Caco-2 (cell line): ENCODE results near the gene CACTIN. TPM values are rescaled to one million over a fixed set of nuclear protein-coding genes. Genes with fewer than 3 reads are reported as not detected.

Experiments
- BruUV-seq: library from RNA; stranded (reverse); fragments of 400-500 nt; replicated peaks from 2 replicates; lab custom pipeline; 2021; lab: Mats Ljungman, UMichigan
- CTCF ChIA-PET: fragments of 300-600 bp; sonication (Branson Sonifier 250); formaldehyde crosslinking; loops from one replicate; lab custom pipeline; 2022; ENCODE audit warnings: antibody characterized with exemption; lab: Charles Lee
- POLR2A ChIA-PET: fragments of 300-600 bp; sonication (Branson Sonifier 250); formaldehyde crosslinking; loops from one replicate; lab custom pipeline; 2022; ENCODE audit warnings: antibody characterized with exemption; lab: Charles Lee
- DNase-seq, 2 experiments: peaks; one replicate each; pipeline versions ENCODE4 v3.0.0 to v3.0.0-alpha.2; 2020 to 2022
- H3K27me3 ChIP-seq: replicated peaks from 2 replicates; pipeline ENCODE4 v1.6.0; 2011; ENCODE audit warnings: low read length; ENCODE audit not compliant: control insufficient read depth, insufficient read depth
- H3K36me3 ChIP-seq: 2 replicates; pipeline ENCODE4 v1.5.1; 2011; ENCODE audit warnings: low read length; ENCODE audit not compliant: control insufficient read depth, insufficient read depth
- H3K4me1 ChIP-seq: fragments of 250-450 bp; sonication (Bioruptor Pico); 2 replicates; pipeline ENCODE4 v1.5.1; 2020; ENCODE audit warnings: mild to moderate bottlenecking
- H3K4me3 ChIP-seq: 2 replicates; pipeline ENCODE4 v1.5.1; 2011; ENCODE audit warnings: low read depth, mild to moderate bottlenecking, control low read depth, low read length
- H3K9me3 ChIP-seq: fragments of 250-450 bp; sonication (Bioruptor Pico); 2 replicates; pipeline ENCODE4 v1.5.1; 2020; ENCODE audit warnings: mild to moderate bottlenecking, moderate library complexity
- H3K27ac Mint-ChIP-seq: one replicate; pipeline ENCODE4 v1.8.0; 2022; ENCODE audit warnings: mixed read lengths; ENCODE audit not compliant: unreplicated experiment
- H3K27me3 Mint-ChIP-seq: one replicate; pipeline ENCODE4 v1.8.0; 2022; ENCODE audit warnings: mixed read lengths; ENCODE audit not compliant: insufficient read depth, unreplicated experiment
- H3K36me3 Mint-ChIP-seq: one replicate; pipeline ENCODE4 v1.8.0; 2022; ENCODE audit warnings: mild to moderate bottlenecking, mixed read lengths; ENCODE audit not compliant: insufficient read depth, unreplicated experiment
- H3K4me1 Mint-ChIP-seq: one replicate; pipeline ENCODE4 v1.8.0; 2022; ENCODE audit warnings: low read depth, mixed read lengths; ENCODE audit not compliant: unreplicated experiment
- H3K4me3 Mint-ChIP-seq: one replicate; pipeline ENCODE4 v1.8.0; 2022; ENCODE audit warnings: mild to moderate bottlenecking, moderate library complexity, mixed read lengths; ENCODE audit not compliant: unreplicated experiment
- H3K9me3 Mint-ChIP-seq: one replicate; pipeline ENCODE4 v1.8.0; 2022; ENCODE audit warnings: mixed read lengths; ENCODE audit not compliant: unreplicated experiment
- intact Hi-C: fragments of 100-400 bp; cut with micrococcal nuclease; formaldehyde crosslinking; loops from one replicate; pipeline ENCODE4 v1.10.0; 2022; ENCODE audit not compliant: unreplicated experiment
- total RNA-seq: library from RNA; stranded (reverse); gene quantifications from 2 replicates; pipeline ENCODE4 v1.2.3, GENCODE V29; 2022
- TF ChIP-seq, protein P1 (sequence below), 2 experiments: fragments of 200-600 bp in 1 of 2; IDR thresholded peaks; 1 replicate in 1 of 2; 2 replicates in 1 of 2; pipeline versions ENCODE4 v1.5.1 to v1.8.0; 2011 to 2022; ENCODE audit warnings: antibody characterized with exemption in 1 of 2, control low read depth in 1 of 2, inconsistent platforms in 1 of 2, low read depth in 1 of 2, low read length in 1 of 2, mild to moderate bottlenecking in 1 of 2, moderate library complexity in 1 of 2; ENCODE audit not compliant: insufficient read depth in 1 of 2, severe bottlenecking in 1 of 2, unreplicated experiment in 1 of 2

CACTIN gene
- total RNA-seq, 1 experiment from 2014 or later: 33.9 TPM

DNA sequence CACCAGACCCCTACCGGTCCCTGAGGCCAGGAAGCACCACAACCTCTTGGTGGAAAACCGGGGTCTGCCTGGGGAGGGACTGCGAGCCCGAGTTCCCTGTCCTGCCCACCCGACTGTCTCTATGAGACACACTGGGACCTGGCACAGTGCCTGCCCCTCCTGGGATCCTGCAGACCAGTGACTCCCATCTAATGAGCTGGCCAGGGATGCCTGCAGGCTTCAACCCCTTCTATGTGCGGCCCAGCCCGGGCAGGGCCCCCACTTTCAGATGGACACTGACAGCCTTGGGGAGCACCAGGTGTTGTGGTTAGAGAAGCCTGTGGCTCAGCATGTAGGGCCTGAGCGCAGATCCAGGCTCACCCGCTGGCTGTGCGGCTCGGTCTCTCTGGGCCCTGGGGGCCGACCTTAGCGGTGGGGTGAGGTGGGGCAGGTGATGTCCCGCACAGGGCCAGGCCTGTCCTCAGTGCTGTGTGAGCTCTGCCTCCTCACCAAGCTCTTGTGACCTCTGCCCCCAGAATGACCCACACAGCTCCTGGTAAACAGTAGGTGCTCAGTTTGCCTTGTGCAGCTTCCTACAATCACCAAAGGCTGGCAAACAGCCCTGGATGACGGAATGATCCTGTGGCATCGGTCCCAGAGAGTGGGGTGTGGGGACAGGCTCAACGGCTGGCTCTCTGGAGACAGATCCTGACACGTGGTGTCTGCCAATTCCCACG is 17.9 kb upstream of the CACTIN start:
- Mint-ChIP-seq H3K9me3 (no peaks in the 10 kb centered on the region), H3K36me3 (peaks cover 11% of the 10 kb centered on the region)

DNA sequence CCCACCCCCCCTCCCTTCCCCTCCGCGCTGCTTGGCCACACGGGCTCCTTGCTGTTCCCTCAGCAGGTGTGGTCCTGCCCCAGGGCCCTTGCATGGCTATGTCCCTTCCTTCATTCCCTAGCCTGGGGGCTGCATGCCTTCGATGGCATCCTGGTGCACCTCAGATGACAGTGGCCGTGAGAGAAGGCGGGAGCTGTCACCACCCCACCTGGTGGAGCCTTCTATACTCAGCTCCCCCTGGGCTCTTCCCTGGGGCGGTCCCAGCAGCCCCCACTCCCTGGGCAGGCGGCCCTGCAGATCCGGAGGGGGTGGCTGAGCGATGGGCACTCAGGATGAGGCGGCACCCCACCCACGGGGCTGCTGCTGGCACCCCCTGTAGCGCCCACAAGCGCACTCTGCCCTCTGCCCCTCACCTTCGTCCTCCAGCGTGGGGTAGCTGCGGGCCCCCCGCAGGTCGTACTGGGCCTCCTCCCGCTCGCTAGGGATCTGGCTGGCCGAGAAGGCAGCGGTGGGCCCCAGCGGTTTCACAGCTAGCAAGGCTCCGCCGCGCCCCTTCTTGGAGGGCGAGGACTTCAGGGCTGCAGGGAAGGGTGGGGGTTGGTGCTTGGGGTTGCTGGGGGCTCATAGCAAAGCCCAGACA is 17.2 kb upstream of the CACTIN start:
- no peaks in the 10 kb centered on the region for H3K27me3 Mint-ChIP-seq

More for the DNA sequence above, 17.9 kb upstream of the CACTIN start:
- Histone ChIP-seq H3K9me3 (no peaks in the 10 kb centered on the region), H3K27me3 (no peaks in the 10 kb centered on the region), H3K36me3 (no peaks in the 10 kb centered on the region), H3K4me3 (no peak overlapping the region), H3K4me1 (no peaks in the 10 kb centered on the region)
- DNase-seq: no peak
- POLR2A ChIA-PET: no interaction called here
- H3K4me3 Mint-ChIP-seq: no peak overlapping the region
- no TSS peak for BruUV-seq
- CTCF ChIA-PET: no interaction called here
- no peaks in the 10 kb centered on the region for H3K4me1 Mint-ChIP-seq
- no peak overlapping the region for H3K27ac Mint-ChIP-seq
- no peaks in the 10 kb centered on the region for H3K27me3 Mint-ChIP-seq
- intact Hi-C loops: no loop called here
- TF ChIP-seq, protein P1, sequence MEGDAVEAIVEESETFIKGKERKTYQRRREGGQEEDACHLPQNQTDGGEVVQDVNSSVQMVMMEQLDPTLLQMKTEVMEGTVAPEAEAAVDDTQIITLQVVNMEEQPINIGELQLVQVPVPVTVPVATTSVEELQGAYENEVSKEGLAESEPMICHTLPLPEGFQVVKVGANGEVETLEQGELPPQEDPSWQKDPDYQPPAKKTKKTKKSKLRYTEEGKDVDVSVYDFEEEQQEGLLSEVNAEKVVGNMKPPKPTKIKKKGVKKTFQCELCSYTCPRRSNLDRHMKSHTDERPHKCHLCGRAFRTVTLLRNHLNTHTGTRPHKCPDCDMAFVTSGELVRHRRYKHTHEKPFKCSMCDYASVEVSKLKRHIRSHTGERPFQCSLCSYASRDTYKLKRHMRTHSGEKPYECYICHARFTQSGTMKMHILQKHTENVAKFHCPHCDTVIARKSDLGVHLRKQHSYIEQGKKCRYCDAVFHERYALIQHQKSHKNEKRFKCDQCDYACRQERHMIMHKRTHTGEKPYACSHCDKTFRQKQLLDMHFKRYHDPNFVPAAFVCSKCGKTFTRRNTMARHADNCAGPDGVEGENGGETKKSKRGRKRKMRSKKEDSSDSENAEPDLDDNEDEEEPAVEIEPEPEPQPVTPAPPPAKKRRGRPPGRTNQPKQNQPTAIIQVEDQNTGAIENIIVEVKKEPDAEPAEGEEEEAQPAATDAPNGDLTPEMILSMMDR (IDR thresholded peaks at IDR 0.05; ENCODE audit: insufficient read depth in 1 of 2, low read depth in 1 of 2, low read length in 1 of 2, severe bottlenecking in 1 of 2, unreplicated experiment in 1 of 2): no peak

DNA sequence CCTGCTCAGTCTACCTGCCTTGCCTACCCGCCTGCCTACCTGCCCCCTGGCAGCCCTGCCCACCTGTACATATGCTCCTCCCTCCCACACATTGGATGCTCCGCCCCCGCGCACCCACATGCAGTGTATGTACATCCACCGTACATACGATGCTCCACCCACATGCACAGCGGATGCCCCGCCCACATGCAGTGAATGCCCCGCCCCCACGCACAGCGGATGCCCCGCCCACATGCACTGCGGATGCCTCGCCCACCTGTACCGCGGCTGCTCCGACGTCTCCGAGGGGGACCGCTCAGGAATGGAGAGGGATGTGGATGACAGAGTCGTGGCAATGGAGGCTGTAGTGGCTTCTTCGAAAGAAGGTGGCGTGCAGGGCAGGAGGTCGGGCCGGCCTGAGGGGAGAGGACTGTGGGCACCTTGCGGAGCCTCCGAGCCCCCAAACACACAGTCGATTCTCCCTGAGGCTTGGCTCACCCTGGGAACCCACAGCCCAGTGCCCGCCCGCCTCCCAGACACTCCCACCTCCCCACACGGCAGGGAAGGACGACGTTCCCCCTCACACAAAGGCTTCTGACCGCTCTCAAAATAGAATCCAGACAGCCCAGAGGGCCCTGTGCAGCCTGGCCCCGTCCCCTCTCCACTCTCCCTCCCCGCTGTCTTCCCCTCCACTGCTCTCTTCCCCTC is 16.5 kb upstream of the CACTIN start:
- Histone ChIP-seq H3K4me1 (no peaks in the 10 kb centered on the region), H3K4me3 (no peak overlapping the region), H3K9me3 (no peaks in the 10 kb centered on the region), H3K36me3 (no peaks in the 10 kb centered on the region), H3K27me3 (no peaks in the 10 kb centered on the region)
- H3K27me3 Mint-ChIP-seq: no peaks in the 10 kb centered on the region
- TF ChIP-seq, protein P1 (IDR thresholded peaks at IDR 0.05; ENCODE audit: insufficient read depth in 1 of 2, low read depth in 1 of 2, low read length in 1 of 2, severe bottlenecking in 1 of 2, unreplicated experiment in 1 of 2): no peak
- H3K9me3 Mint-ChIP-seq: no peaks in the 10 kb centered on the region
- H3K4me1 Mint-ChIP-seq: no peaks in the 10 kb centered on the region
- intact Hi-C loops: no loop called here
- H3K4me3 Mint-ChIP-seq: no peak overlapping the region
- ChIA-PET POLR2A (no interaction called here), CTCF (no interaction called here)
- H3K27ac Mint-ChIP-seq: no peak overlapping the region
- no TSS peak for BruUV-seq
- H3K36me3 Mint-ChIP-seq: peaks cover 17% of the 10 kb centered on the region
- peak; percentile 48 to 49 for DNase-seq

More for the DNA sequence above, 17.2 kb upstream of the CACTIN start:
- Mint-ChIP-seq H3K4me3 (no peak overlapping the region), H3K27ac (no peak overlapping the region), H3K9me3 (no peaks in the 10 kb centered on the region), H3K36me3 (peaks cover 12% of the 10 kb centered on the region), H3K4me1 (no peaks in the 10 kb centered on the region)
- Histone ChIP-seq H3K36me3 (no peaks in the 10 kb centered on the region), H3K27me3 (no peaks in the 10 kb centered on the region), H3K9me3 (no peaks in the 10 kb centered on the region), H3K4me1 (no peaks in the 10 kb centered on the region), H3K4me3 (no peak overlapping the region)
- intact Hi-C loops: no loop called here
- ChIA-PET POLR2A (no interaction called here), CTCF (no interaction called here)
- TF ChIP-seq, protein P1 (IDR thresholded peaks at IDR 0.05; ENCODE audit: insufficient read depth in 1 of 2, low read depth in 1 of 2, low read length in 1 of 2, severe bottlenecking in 1 of 2, unreplicated experiment in 1 of 2): no peak
- DNase-seq: no peak
- BruUV-seq: no TSS peak
